IMR-90 (cell line): Measurements from ENCODE around the gene NSD2. TPM values are rescaled to one million over a fixed set of nuclear protein-coding genes. Genes with fewer than 3 reads are reported as not detected.

Experiments used
- ATAC-seq: fragments of 200-7000 bp; cut with Tn5 transposase; 2 replicates; pipeline ENCODE4 v1.9.1; 2020; ENCODE audit warnings: low read depth, mild to moderate bottlenecking, moderate library complexity
- BruUV-seq: library from RNA; stranded (reverse); fragments of 400-500 nt; replicated peaks from 2 replicates; lab custom pipeline; 2021; lab: Mats Ljungman, UMichigan
- CTCF ChIA-PET: fragments of 300-600 bp; formaldehyde crosslinking; extraction: SDS; loops from one replicate; lab custom pipeline; 2021; ENCODE audit warnings: antibody characterized with exemption; lab: Yijun Ruan, JAX
- POLR2A ChIA-PET: fragments of 300-600 bp; sonication (Branson Sonifier 250); formaldehyde crosslinking; loops from one replicate; lab custom pipeline; 2022; ENCODE audit warnings: antibody characterized with exemption; ENCODE audit not compliant: unreplicated experiment; lab: Charles Lee
- DNase-seq: peaks from one replicate; pipeline ENCODE4 v3.0.0; 2013
- H2AFZ ChIP-seq: replicated peaks from 2 replicates; pipeline ENCODE3; 2013; ENCODE audit warnings: low read length, mild to moderate bottlenecking; ENCODE audit not compliant: poor library complexity
- H2AK5ac ChIP-seq: 2 replicates; pipeline ENCODE4 v1.6.1; 2013; ENCODE audit warnings: low read depth, low read length, inconsistent platforms
- H2AK9ac ChIP-seq: replicated peaks from 2 replicates; pipeline ENCODE3; 2013; ENCODE audit warnings: mild to moderate bottlenecking, low read depth, low read length, moderate library complexity; ENCODE audit not compliant: poor library complexity
- H2BK120ac ChIP-seq: 2 replicates; pipeline ENCODE4 v1.6.1; 2013; ENCODE audit warnings: low read depth, low read length, inconsistent platforms
- H2BK15ac ChIP-seq: 3 replicates; pipeline ENCODE4 v1.6.1; 2013; ENCODE audit warnings: low read depth, low read length, inconsistent platforms
- H2BK20ac ChIP-seq: 2 replicates; pipeline ENCODE4 v1.6.1; 2013; ENCODE audit warnings: low read depth, mild to moderate bottlenecking, inconsistent platforms, low read length, moderate library complexity
- H2BK5ac ChIP-seq: 2 replicates; pipeline ENCODE4 v1.6.1; 2013; ENCODE audit warnings: mild to moderate bottlenecking, low read depth, low read length, inconsistent platforms; ENCODE audit not compliant: poor library complexity, severe bottlenecking
- H3K14ac ChIP-seq: replicated peaks from 2 replicates; pipeline ENCODE4 v1.6.1; 2013; ENCODE audit warnings: low read depth, low read length, inconsistent platforms
- H3K18ac ChIP-seq: 2 replicates; pipeline ENCODE4 v1.6.1; 2013; ENCODE audit warnings: low read depth, low read length, control low read depth
- H3K23ac ChIP-seq: 2 replicates; pipeline ENCODE4 v1.6.1; 2013; ENCODE audit warnings: low read depth, low read length, inconsistent platforms
- H3K27ac ChIP-seq: 2 replicates; pipeline ENCODE4 v1.5.1; 2013; ENCODE audit warnings: mild to moderate bottlenecking, control low read depth, low read length; ENCODE audit not compliant: insufficient read depth
- H3K27me3 ChIP-seq: 2 replicates; pipeline ENCODE4 v1.6.1; 2013; ENCODE audit warnings: low read length; ENCODE audit not compliant: control insufficient read depth, insufficient read depth
- H3K36me3 ChIP-seq: 2 replicates; pipeline ENCODE4 v1.6.1; 2013; ENCODE audit warnings: low read length, mixed read lengths; ENCODE audit not compliant: control insufficient read depth, insufficient read depth
- H3K4ac ChIP-seq: 2 replicates; pipeline ENCODE4 v1.6.1; 2013; ENCODE audit warnings: low read depth, low read length, inconsistent platforms
- H3K4me1 ChIP-seq: 2 replicates; pipeline ENCODE4 v1.6.1; 2013; ENCODE audit warnings: low read length, mixed read lengths; ENCODE audit not compliant: control insufficient read depth, insufficient read depth
- H3K4me2 ChIP-seq: 2 replicates; pipeline ENCODE4 v1.6.1; 2013; ENCODE audit warnings: low read depth, mild to moderate bottlenecking, control low read depth, low read length, moderate library complexity
- H3K4me3 ChIP-seq: 2 replicates; pipeline ENCODE4 v1.5.1; 2013; ENCODE audit warnings: low read depth, mild to moderate bottlenecking, control low read depth, low read length, moderate library complexity; ENCODE audit not compliant: insufficient read depth
- H3K56ac ChIP-seq: 2 replicates; pipeline ENCODE4 v1.6.1; 2013; ENCODE audit warnings: low read length, inconsistent platforms; ENCODE audit not compliant: insufficient read depth; ENCODE audit errors: extremely low read depth
- H3K79me1 ChIP-seq, 2 experiments: 2 replicates each; pipeline ENCODE4 v1.6.1; 2013; ENCODE audit warnings: low read length in 2 of 2, inconsistent platforms in 1 of 2, low read depth in 1 of 2
- H3K9ac ChIP-seq: 2 replicates; pipeline ENCODE4 v1.6.1; 2013; ENCODE audit warnings: low read depth, low read length, control low read depth
- H3K9me1 ChIP-seq: 2 replicates; pipeline ENCODE4 v1.6.1; 2013; ENCODE audit warnings: low read length, inconsistent platforms; ENCODE audit not compliant: insufficient read depth
- H3K9me3 ChIP-seq: 2 replicates; pipeline ENCODE4 v1.6.1; 2013; ENCODE audit warnings: low read length; ENCODE audit not compliant: control insufficient read depth, insufficient read depth
- H4K20me1 ChIP-seq: 2 replicates; pipeline ENCODE4 v1.6.1; 2013; ENCODE audit warnings: low read length, inconsistent platforms; ENCODE audit not compliant: insufficient read depth
- H4K5ac ChIP-seq: 2 replicates; pipeline ENCODE4 v1.6.1; 2013; ENCODE audit warnings: mild to moderate bottlenecking, low read depth, low read length, control low read depth
- H4K8ac ChIP-seq, 2 experiments: 2 replicates each; pipeline ENCODE4 v1.6.1; 2013; ENCODE audit warnings: low read depth in 2 of 2, low read length in 2 of 2, control low read depth in 1 of 2, inconsistent platforms in 1 of 2
- H4K91ac ChIP-seq: 2 replicates; pipeline ENCODE4 v1.6.1; 2013; ENCODE audit warnings: low read depth, low read length, inconsistent platforms; ENCODE audit not compliant: insufficient read depth
- BHLHE40 ChIP-seq: fragments of 150-350 bp; IDR thresholded peaks from 2 replicates; pipeline ENCODE4 v1.6.1; 2016; ENCODE audit warnings: mild to moderate bottlenecking, low read depth, low read length
- CHD1 ChIP-seq: IDR thresholded peaks from 2 replicates; pipeline ENCODE4 v1.6.1; 2012; ENCODE audit warnings: low read depth, low read length, improper control_type of control experiment
- FOS ChIP-seq: fragments of 150-350 bp; IDR thresholded peaks from 2 replicates; pipeline ENCODE4 v1.6.1; 2016; ENCODE audit warnings: low read depth, low read length
- MAFK ChIP-seq: IDR thresholded peaks from 2 replicates; pipeline ENCODE4 v1.6.1; 2012; ENCODE audit warnings: low read depth, low read length, improper control_type of control experiment
- MAZ ChIP-seq: IDR thresholded peaks from 2 replicates; pipeline ENCODE4 v1.6.1; 2012; ENCODE audit warnings: low read depth, mild to moderate bottlenecking, low read length, improper control_type of control experiment, moderate library complexity, borderline replicate concordance
- MXI1 ChIP-seq: IDR thresholded peaks from 2 replicates; pipeline ENCODE4 v1.6.1; 2012; ENCODE audit warnings: low read depth, mild to moderate bottlenecking, low read length, moderate library complexity, borderline replicate concordance
- NFE2L2 ChIP-seq: fragments of 150-350 bp; IDR thresholded peaks from 2 replicates; pipeline ENCODE4 v1.6.1; 2016; ENCODE audit warnings: low read depth, mild to moderate bottlenecking, low read length
- POLR2A ChIP-seq: IDR thresholded peaks from 2 replicates; pipeline ENCODE4 v1.6.1; 2012; ENCODE audit warnings: mild to moderate bottlenecking, low read depth, low read length
- RAD21 ChIP-seq: IDR thresholded peaks from 2 replicates; pipeline ENCODE4 v1.6.1; 2012; ENCODE audit warnings: low read length, improper control_type of control experiment
- SMC3 ChIP-seq: fragments of 150-350 bp; IDR thresholded peaks from 2 replicates; pipeline ENCODE4 v1.6.1; 2016; ENCODE audit warnings: low read depth, mild to moderate bottlenecking, antibody characterized with exemption, low read length, moderate library complexity
- WGBS, 2 experiments: methylation state at CpG; one replicate each; pipeline versions ENCODE4 v1.1.5 to v1.1.7; 2013; ENCODE audit warnings: missing lambda C conversion rate in 2 of 2; ENCODE audit not compliant: insufficient read length in 1 of 2; ENCODE audit errors: extremely low coverage in 2 of 2; 5-methylcytosine and 5-hydroxymethylcytosine counted together
- dilution Hi-C: fragments of 300-500 bp; cut with HindIII; formaldehyde crosslinking; loops from one replicate; pipeline ENCODE4 v1.14.3; 2018; ENCODE audit warnings: low sequenced_read_pairs; ENCODE audit not compliant: unreplicated experiment
- in situ Hi-C: fragments of 300-500 bp; cut with MboI; formaldehyde crosslinking; loops from 3 replicates; pipeline ENCODE4 v1.14.3; 2019; ENCODE audit warnings: low sequenced_read_pairs, inconsistent platforms, mixed read lengths
- intact Hi-C: fragments of 100-400 bp; cut with micrococcal nuclease; formaldehyde crosslinking; loops from 2 replicates; pipeline ENCODE4 v1.10.0; 2022
- polyA plus RNA-seq, 3 experiments: library from polyadenylated mRNA; depleted of rRNA; stranded (reverse); fragments of >200 nt; gene quantifications; 2 replicates each; pipeline ENCODE4 v1.2.3, GENCODE V29; 2012; ENCODE audit warnings: low replicate concordance in 1 of 3
- total RNA-seq: library from RNA; depleted of rRNA; stranded (reverse); fragments of >200 nt; gene quantifications from 2 replicates; pipeline ENCODE4 v1.2.3, GENCODE V29; 2012
- TF ChIP-seq, protein P1 (sequence below): conservative IDR thresholded peaks from 2 replicates; pipeline ENCODE4 v1.5.1; 2012; ENCODE audit warnings: mild to moderate bottlenecking, low read depth, low read length, improper control_type of control experiment
- TF ChIP-seq, protein P2 (sequence below): fragments of 150-350 bp; IDR thresholded peaks from 2 replicates; pipeline ENCODE4 v1.6.1; 2017; ENCODE audit warnings: mild to moderate bottlenecking, antibody characterized with exemption, low read length, low read depth

NSD2 gene
- total and polyA plus RNA-seq, 2 of the 4 experiments (the other 2 are of a cell fraction), result 35.9 to 68.1 TPM

DNA sequence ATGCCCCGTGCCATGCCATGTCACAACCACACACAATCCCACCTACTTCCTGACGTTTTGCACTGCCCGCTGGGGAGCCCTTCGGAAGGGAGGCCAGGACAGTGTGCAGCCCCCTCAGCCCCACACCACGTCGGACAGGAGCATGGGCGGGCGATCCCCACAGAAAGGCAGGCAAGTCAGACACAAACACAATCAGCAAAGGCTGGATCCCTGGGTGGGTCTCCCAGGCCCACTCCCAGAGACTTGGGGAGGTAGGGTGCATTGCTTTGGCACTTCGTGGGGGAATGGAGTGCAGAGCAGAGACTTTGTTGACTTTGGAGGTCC, 29.3 kb upstream of the NSD2 start:
- ChIA-PET CTCF (no interaction called here), POLR2A (no interaction called here)
- 94% methylated on average over 6 of the region's 9 CpGs; no CpG with 5 or more reads in 1 of the 2 experiments for WGBS, 2 experiments
- ATAC-seq (no peak), DNase-seq (no peak)
- Histone ChIP-seq H4K91ac (peak overlapping the region; percentile 9; the same call in 1 of the 2 replicates), H3K9me3 (no peaks in the 10 kb centered on the region), H2AFZ (peak overlapping the region; percentile 57), H2AK5ac (peak overlapping the region; percentile 60), H3K4me1 (peaks cover 21% of the 10 kb centered on the region), H4K8ac (no peak overlapping the region), H3K23ac (no peak overlapping the region), H3K18ac (no peak overlapping the region), H3K9me1 (peaks cover 18% of the 10 kb centered on the region), H3K14ac (no peak overlapping the region), H3K79me1 (peaks cover 23 to 70% of the 10 kb centered on the region in 2 experiments), H3K27me3 (no peaks in the 10 kb centered on the region), H2AK9ac (peak overlapping the region; percentile 63), H3K4me3 (no peak overlapping the region), H2BK120ac (no peak overlapping the region; the same call in 1 of the 2 replicates), H2BK20ac (no peak overlapping the region), H3K4me2 (no peak overlapping the region), H4K5ac (no peak overlapping the region), H3K9ac (no peak overlapping the region; the same call in 1 of the 2 replicates), H3K4ac (peak overlapping the region; percentile 49), H3K56ac (no peak overlapping the region), H2BK15ac (no peak overlapping the region), H4K20me1 (peaks cover 32% of the 10 kb centered on the region), H3K36me3 (peaks cover 37% of the 10 kb centered on the region), H2BK5ac (peak overlapping the region; percentile 23), H3K27ac (peak overlapping the region; percentile 59; the same call in 1 of the 2 replicates)
- no TSS peak for BruUV-seq
- intact Hi-C loops, result loop anchor here (2.0 kb wide), 1 partner anchor 57 kb away; no protein-coding TSS in a partner anchor
- in situ Hi-C loops, result no loop called here
- TF ChIP-seq FOS, result no peak
- no peak for TF ChIP-seq NFE2L2
- no peak for TF ChIP-seq MAFK
- no peak for TF ChIP-seq BHLHE40
- no peak for TF ChIP-seq MAZ
- TF ChIP-seq, protein P1, sequence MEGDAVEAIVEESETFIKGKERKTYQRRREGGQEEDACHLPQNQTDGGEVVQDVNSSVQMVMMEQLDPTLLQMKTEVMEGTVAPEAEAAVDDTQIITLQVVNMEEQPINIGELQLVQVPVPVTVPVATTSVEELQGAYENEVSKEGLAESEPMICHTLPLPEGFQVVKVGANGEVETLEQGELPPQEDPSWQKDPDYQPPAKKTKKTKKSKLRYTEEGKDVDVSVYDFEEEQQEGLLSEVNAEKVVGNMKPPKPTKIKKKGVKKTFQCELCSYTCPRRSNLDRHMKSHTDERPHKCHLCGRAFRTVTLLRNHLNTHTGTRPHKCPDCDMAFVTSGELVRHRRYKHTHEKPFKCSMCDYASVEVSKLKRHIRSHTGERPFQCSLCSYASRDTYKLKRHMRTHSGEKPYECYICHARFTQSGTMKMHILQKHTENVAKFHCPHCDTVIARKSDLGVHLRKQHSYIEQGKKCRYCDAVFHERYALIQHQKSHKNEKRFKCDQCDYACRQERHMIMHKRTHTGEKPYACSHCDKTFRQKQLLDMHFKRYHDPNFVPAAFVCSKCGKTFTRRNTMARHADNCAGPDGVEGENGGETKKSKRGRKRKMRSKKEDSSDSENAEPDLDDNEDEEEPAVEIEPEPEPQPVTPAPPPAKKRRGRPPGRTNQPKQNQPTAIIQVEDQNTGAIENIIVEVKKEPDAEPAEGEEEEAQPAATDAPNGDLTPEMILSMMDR, result no peak
- TF ChIP-seq, protein P2, sequence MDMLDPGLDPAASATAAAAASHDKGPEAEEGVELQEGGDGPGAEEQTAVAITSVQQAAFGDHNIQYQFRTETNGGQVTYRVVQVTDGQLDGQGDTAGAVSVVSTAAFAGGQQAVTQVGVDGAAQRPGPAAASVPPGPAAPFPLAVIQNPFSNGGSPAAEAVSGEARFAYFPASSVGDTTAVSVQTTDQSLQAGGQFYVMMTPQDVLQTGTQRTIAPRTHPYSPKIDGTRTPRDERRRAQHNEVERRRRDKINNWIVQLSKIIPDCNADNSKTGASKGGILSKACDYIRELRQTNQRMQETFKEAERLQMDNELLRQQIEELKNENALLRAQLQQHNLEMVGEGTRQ, result no peak
- no peak for TF ChIP-seq MXI1
- no peak for TF ChIP-seq RAD21
- no peak for TF ChIP-seq POLR2A
- TF ChIP-seq SMC3, result no peak
- TF ChIP-seq CHD1, result no peak
- dilution Hi-C loops, result no loop called here
